Karpas-422 (cell line): ENCODE results near the gene CTNNA1. TPM values are rescaled to one million over a fixed set of nuclear protein-coding genes. Genes with fewer than 3 reads are reported as not detected.
"Not testable (repeated sequence)": the region's sequence is repeated elsewhere in the genome, so short reads cannot be mapped to it uniquely, and the experiment has no call there.

ENCODE experiments used
- DNase-seq: peaks from one replicate; pipeline ENCODE4 v3.0.0-alpha.2; 2015
- H2AFZ ChIP-seq: fragments of 200-600 bp; sonication (generic); 2 replicates; pipeline ENCODE4 v1.6.1; 2014; ENCODE audit warnings: antibody characterized with exemption, low read length, mixed read lengths
- H3K27ac ChIP-seq: fragments of 200-600 bp; sonication (generic); 2 replicates; pipeline ENCODE4 v1.5.1; 2014; ENCODE audit warnings: mild to moderate bottlenecking, low read length, moderate library complexity
- H3K27me3 ChIP-seq: fragments of 200-600 bp; sonication (generic); 2 replicates; pipeline ENCODE4 v1.6.1; 2014; ENCODE audit warnings: low read length, mixed read lengths
- H3K36me3 ChIP-seq: fragments of 200-600 bp; sonication (generic); 2 replicates; pipeline ENCODE4 v1.6.1; 2014; ENCODE audit warnings: low read length, mixed read lengths; ENCODE audit not compliant: insufficient read depth
- H3K4me1 ChIP-seq: fragments of 200-600 bp; sonication (generic); 2 replicates; pipeline ENCODE4 v1.6.1; 2014; ENCODE audit warnings: mild to moderate bottlenecking, low read length, mixed read lengths
- H3K4me2 ChIP-seq: fragments of 200-600 bp; sonication (generic); 2 replicates; pipeline ENCODE4 v1.6.1; 2014; ENCODE audit warnings: low read length, low read depth, mild to moderate bottlenecking; ENCODE audit not compliant: poor library complexity, severe bottlenecking
- H3K4me3 ChIP-seq: fragments of 200-600 bp; sonication (generic); 2 replicates; pipeline ENCODE4 v1.5.1; 2014; ENCODE audit warnings: mild to moderate bottlenecking, antibody characterized with exemption, low read length, mixed read lengths
- H3K79me2 ChIP-seq: fragments of 200-600 bp; sonication (generic); 2 replicates; pipeline ENCODE4 v1.6.1; 2014; ENCODE audit warnings: mild to moderate bottlenecking, low read length, mixed read lengths
- H3K9ac ChIP-seq: fragments of 200-600 bp; sonication (generic); 2 replicates; pipeline ENCODE4 v1.6.0; 2014; ENCODE audit warnings: low read length
- H3K9me2 ChIP-seq: fragments of 200-600 bp; sonication (generic), shearing (Covaris generic); replicated peaks from 2 replicates; pipeline ENCODE4 v1.6.0; 2014; ENCODE audit warnings: mild to moderate bottlenecking, low read length, moderate library complexity; ENCODE audit not compliant: insufficient read depth
- H3K9me3 ChIP-seq: fragments of 300-700, 200-600 bp; sonication (generic); 2 replicates; pipeline ENCODE4 v1.6.1; 2014; ENCODE audit warnings: low read length, mixed read lengths
- H4K20me1 ChIP-seq: fragments of 200-600 bp; sonication (generic); 2 replicates; pipeline ENCODE4 v1.6.1; 2014; ENCODE audit warnings: mild to moderate bottlenecking, antibody characterized with exemption, low read length, low read depth; ENCODE audit not compliant: insufficient read depth
- total RNA-seq: library from RNA; depleted of rRNA; stranded (reverse); fragments of >200 nt; shearing (Covaris generic); gene quantifications from 2 replicates; pipeline ENCODE4 v1.2.3, GENCODE V29; 2014; ENCODE audit warnings: low replicate concordance

CTNNA1 gene
- total RNA-seq, 1 experiment from 2014 or later = 13.2 TPM

DNA sequence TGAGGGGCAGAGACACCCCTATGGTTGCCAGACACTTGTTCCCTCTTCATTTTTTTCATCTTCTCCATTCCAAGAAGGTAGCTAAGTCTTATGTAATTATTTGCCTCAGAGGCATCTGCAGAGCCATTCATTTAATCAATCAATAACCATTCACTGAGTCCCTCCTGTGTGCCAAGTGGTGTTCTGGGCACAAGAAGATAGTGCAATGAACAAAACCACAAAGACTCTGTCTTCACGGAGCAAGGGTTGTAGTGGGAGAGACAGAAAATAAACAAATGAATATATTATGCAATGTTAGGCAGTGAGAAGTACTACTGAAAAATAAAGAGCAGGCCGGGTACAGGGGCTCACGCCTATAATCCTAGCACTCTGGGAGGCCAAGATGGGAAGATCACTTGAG lies 41.4 kb upstream of the CTNNA1 start:
- Histone ChIP-seq H4K20me1 (no peaks in the 10 kb centered on the region), H3K4me3 (no peak overlapping the region), H3K9me3 (no peaks in the 10 kb centered on the region), H3K36me3 (no peaks in the 10 kb centered on the region), H3K27me3 (no peaks in the 10 kb centered on the region), H3K4me1 (no peaks in the 10 kb centered on the region), H2AFZ (no peak overlapping the region), H3K9ac (no peak overlapping the region), H3K27ac (no peak overlapping the region), H3K4me2 (no peak overlapping the region), H3K79me2 (no peaks in the 10 kb centered on the region), H3K9me2 (no peaks in the 10 kb centered on the region)
- no peak for DNase-seq

DNA sequence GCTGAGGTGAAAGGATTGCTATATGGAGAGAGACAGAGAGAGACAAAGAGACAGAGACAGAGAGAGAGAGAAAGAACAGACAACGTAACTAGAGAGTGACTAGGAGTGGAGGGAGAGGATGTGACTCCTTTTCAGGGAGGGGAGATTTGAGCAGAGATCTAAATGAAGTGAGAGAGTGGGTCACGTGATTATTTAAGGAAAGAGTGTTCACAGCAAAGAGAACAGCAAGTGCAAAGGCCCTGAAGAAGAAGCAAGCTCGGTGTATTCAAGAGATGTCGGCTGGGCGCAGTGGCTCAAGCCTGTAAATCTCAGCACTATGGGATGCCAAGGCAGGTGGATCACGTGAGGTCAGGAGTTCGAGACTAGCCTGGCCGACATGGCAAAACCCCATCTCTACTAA lies 40.9 kb upstream of the CTNNA1 start:
- H3K27me3 ChIP-seq = no peaks in the 10 kb centered on the region

DNA sequence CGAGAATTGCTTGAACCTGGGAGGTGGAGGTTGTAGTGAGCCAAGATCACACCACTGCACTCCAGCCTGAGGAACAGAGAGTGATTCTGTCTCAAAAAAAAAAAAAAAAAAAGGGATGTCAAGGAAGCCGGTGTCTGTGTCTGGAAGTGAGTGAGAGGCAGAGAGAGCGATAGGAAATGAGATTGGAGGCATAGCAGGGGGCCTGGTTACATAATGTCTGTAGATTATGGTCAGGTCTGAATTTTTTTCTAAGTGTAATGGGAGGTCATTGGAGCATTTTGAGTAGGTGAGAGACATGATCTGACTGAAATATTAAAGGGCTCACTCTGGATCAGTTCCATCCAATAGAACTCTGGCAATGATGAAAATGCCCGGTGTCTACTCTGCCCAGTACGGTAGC lies 40.4 kb upstream of the CTNNA1 start:
- Histone ChIP-seq H2AFZ (no peak overlapping the region), H3K4me1 (no peaks in the 10 kb centered on the region), H3K4me2 (no peak overlapping the region), H3K27me3 (no peaks in the 10 kb centered on the region), H3K27ac (no peak overlapping the region), H3K36me3 (no peaks in the 10 kb centered on the region), H4K20me1 (no peaks in the 10 kb centered on the region), H3K9ac (no peak overlapping the region), H3K9me2 (no peaks in the 10 kb centered on the region), H3K9me3 (no peaks in the 10 kb centered on the region), H3K4me3 (no peak overlapping the region), H3K79me2 (no peaks in the 10 kb centered on the region)
- DNase-seq = no peak

More for the DNA sequence above, 40.9 kb upstream of the CTNNA1 start:
- no peak for DNase-seq
- H3K9me2 ChIP-seq = no peaks in the 10 kb centered on the region
- no peak overlapping the region for H3K4me3 ChIP-seq
- no peak overlapping the region for H3K4me2 ChIP-seq
- no peaks in the 10 kb centered on the region for H3K4me1 ChIP-seq
- no peaks in the 10 kb centered on the region for H3K36me3 ChIP-seq
- no peak overlapping the region for H2AFZ ChIP-seq
- H3K9me3 ChIP-seq = no peaks in the 10 kb centered on the region
- H3K9ac ChIP-seq = no peak overlapping the region
- no peaks in the 10 kb centered on the region for H4K20me1 ChIP-seq
- no peaks in the 10 kb centered on the region for H3K79me2 ChIP-seq
- H3K27ac ChIP-seq = no peak overlapping the region

GRCh38 chr5:138713247-138713646 lies 40.0 kb upstream of the CTNNA1 start:
- Histone ChIP-seq H3K9me3 (no peaks in the 10 kb centered on the region), H3K9me2 (no peaks in the 10 kb centered on the region), H3K79me2 (no peaks in the 10 kb centered on the region), H3K27me3 (no peaks in the 10 kb centered on the region), H3K36me3 (no peaks in the 10 kb centered on the region), H3K4me1 (no peaks in the 10 kb centered on the region), H2AFZ (no peak overlapping the region), H4K20me1 (no peaks in the 10 kb centered on the region), H3K4me2 (no peak overlapping the region), H3K27ac (no peak overlapping the region), H3K9ac (no peak overlapping the region), H3K4me3 (no peak overlapping the region)
- no peak for DNase-seq

DNA sequence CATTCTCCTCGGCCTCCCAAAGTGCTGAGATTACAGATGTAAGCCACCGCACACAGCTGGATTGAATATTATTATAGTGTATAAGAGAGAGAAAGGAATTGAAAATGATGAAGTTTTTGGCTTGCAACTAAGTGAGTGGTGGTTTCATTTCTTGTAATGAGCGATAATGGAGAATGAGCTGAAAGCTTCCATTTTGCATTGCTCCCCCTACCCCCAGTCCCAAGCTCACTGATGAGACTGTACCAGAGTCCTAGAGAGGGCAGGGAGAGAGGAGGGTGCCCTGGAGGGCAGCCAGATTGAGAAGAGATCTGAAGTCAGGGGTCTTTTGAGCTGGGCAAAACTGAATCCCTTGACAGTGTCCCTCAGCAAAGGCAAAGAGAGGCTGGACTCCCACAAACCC lies 38.5 kb upstream of the CTNNA1 start:
- H3K27me3 ChIP-seq = no peaks in the 10 kb centered on the region
- no peak for DNase-seq
- no peaks in the 10 kb centered on the region for H4K20me1 ChIP-seq
- no peaks in the 10 kb centered on the region for H3K4me1 ChIP-seq
- no peak overlapping the region for H3K27ac ChIP-seq
- H3K4me2 ChIP-seq = no peak overlapping the region
- no peak overlapping the region for H2AFZ ChIP-seq
- H3K9me3 ChIP-seq = no peaks in the 10 kb centered on the region
- H3K4me3 ChIP-seq = no peak overlapping the region
- H3K9me2 ChIP-seq = no peaks in the 10 kb centered on the region
- H3K79me2 ChIP-seq = no peaks in the 10 kb centered on the region
- H3K9ac ChIP-seq = no peak overlapping the region
- no peaks in the 10 kb centered on the region for H3K36me3 ChIP-seq

DNA sequence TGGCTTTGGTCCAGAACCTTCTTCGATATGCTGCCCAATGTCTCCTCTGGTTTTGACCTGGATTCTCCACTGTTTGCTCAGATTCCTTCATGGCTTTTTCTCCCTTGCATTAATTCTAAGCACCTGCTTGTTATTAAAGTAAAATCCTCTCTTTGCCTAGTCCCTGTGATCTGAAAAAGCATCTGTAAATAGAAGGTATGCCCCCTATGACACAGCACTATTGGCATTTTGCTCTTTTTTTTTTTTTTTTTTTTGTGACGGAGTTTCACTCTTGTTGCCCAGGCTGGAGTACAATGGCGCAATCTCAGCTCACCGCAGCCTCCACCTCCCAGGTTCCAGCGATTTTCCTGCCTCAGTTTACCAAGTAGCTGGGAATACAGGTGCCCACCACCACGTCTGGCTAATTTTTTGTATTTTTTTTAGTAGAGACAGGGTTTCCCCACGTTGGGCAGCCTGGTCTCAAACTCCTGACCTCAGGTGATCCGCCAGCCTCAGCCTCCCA lies 37.2 kb upstream of the CTNNA1 start:
- not testable (repeated sequence) for H2AFZ ChIP-seq, H3K4me3 ChIP-seq, H3K4me2 ChIP-seq, H3K27me3 ChIP-seq, DNase-seq, H3K36me3 ChIP-seq, H3K9me3 ChIP-seq, H4K20me1 ChIP-seq, H3K4me1 ChIP-seq, H3K79me2 ChIP-seq, H3K9ac ChIP-seq, H3K27ac ChIP-seq, H3K9me2 ChIP-seq

DNA sequence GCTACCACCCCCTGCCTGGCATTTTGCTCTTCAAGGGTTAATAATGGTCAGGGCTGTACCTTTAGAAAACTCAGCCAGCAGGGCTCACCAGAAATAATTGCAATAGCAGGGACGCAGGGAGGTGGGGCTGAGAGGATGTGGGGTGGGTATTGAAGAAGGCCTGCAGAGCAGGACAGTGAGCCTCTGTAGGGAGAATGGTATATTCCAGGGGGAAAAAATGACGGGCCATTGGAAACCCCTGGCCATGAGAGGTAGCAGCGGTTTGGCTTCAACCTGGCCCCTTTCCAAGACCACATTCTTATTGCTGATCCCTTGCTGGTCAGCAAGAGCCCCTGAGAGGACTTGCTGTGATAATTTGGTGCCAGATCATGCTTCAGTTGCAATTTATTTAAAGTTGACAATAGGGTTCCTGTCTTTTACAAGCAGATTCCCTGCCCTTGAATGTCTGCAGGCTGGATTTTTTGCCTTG lies 36.7 kb upstream of the CTNNA1 start:
- Histone ChIP-seq H3K27me3 (no peaks in the 10 kb centered on the region), H2AFZ (no peak overlapping the region), H3K36me3 (no peaks in the 10 kb centered on the region), H3K9ac (no peak overlapping the region), H3K4me1 (no peaks in the 10 kb centered on the region), H3K79me2 (no peaks in the 10 kb centered on the region), H3K9me3 (no peaks in the 10 kb centered on the region), H4K20me1 (no peaks in the 10 kb centered on the region), H3K4me2 (no peak overlapping the region), H3K27ac (no peak overlapping the region), H3K9me2 (no peaks in the 10 kb centered on the region), H3K4me3 (no peak overlapping the region)
- no peak for DNase-seq

DNA sequence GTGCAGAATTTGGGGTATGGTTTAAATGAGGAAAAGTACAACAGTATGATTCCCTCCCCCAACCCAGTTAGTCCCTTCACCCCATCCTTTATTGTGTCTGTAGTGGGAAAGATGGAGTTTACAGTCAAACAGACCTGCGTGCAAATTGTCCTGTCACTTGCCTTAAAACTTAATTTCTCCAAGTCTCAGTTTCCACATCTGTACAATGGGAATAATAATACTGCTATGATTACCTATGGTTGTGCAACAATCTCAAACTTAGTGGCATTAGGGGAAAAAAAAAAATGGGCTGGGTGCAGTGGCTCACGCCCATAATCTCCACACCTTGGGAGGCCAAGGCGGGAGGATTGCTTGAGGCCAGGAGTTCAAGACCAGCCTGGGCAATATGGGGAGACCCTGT lies 35.8 kb upstream of the CTNNA1 start:
- no peak overlapping the region for H3K4me3 ChIP-seq
- H3K36me3 ChIP-seq = no peaks in the 10 kb centered on the region
- H3K4me2 ChIP-seq = no peak overlapping the region
- DNase-seq = no peak
- no peaks in the 10 kb centered on the region for H3K9me2 ChIP-seq
- H3K9ac ChIP-seq = no peak overlapping the region
- H2AFZ ChIP-seq = no peak overlapping the region
- no peaks in the 10 kb centered on the region; the same call in 1 of the 2 replicates for H3K27me3 ChIP-seq
- H4K20me1 ChIP-seq = no peaks in the 10 kb centered on the region
- H3K9me3 ChIP-seq = no peaks in the 10 kb centered on the region
- no peaks in the 10 kb centered on the region for H3K4me1 ChIP-seq
- H3K79me2 ChIP-seq = no peaks in the 10 kb centered on the region
- no peak overlapping the region for H3K27ac ChIP-seq

GRCh38 chr5:138719811-138720210 lies 33.4 kb upstream of the CTNNA1 start:
- Histone ChIP-seq H4K20me1 (no peaks in the 10 kb centered on the region), H3K27me3 (no peaks in the 10 kb centered on the region; the same call in 1 of the 2 replicates), H3K27ac (no peak overlapping the region), H3K79me2 (no peaks in the 10 kb centered on the region), H2AFZ (no peak overlapping the region), H3K9me2 (no peaks in the 10 kb centered on the region), H3K4me1 (peaks cover 4% of the 10 kb centered on the region), H3K9ac (no peak overlapping the region), H3K4me2 (no peak overlapping the region), H3K9me3 (no peaks in the 10 kb centered on the region), H3K4me3 (no peak overlapping the region), H3K36me3 (no peaks in the 10 kb centered on the region)
- DNase-seq = no peak
